ENCODE measurements around the gene SEZ6L.
A peak's percentile ranks its signal among the peaks of the same experiment; 100 is the strongest.

Gene SEZ6L

DNA sequence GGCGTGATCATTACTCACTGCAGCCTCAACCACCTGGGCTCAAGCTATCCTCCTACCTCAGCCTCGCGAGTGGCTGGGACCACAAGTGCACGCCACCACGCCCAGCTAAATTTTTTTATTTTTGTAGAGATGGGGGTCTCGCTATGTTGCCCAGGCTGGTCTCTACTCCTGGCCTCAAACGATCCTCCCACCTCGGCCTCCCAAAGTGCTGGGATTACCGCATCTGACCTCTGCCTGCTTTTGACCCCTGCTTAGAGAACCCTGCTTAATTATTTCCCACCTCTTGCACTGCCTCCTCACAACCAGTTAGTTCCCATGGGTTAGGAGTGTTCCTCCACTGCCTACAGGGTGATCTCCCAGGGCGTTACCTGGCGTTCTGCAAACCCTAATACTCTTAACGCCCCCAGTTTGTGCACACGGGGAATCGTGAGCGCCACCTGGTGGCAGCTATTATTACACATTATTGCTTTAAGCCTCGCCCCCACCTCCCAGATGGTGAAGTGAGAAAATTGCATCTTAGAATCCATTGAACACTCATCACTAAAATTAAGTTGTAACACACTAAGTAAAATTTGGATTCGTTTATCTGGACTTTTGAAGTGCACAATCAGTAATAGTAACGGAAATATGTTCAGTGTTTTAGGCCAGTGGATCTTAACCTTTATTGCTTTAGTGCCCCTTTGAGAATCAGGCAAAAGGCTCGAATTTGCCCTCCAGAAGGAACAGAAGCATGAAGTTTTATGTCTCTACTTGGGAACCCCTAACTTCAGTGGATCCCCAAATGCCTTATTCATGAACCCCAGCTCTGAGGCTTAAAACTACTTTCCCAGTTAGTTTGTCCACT, 198.4 kb downstream of the SEZ6L start:
- DNase-seq (ENCODE audit: insufficient read length, low spot score) (peak; percentile 42), FAIRE-seq (peak; percentile 59)
- TF ChIP-seq POLR2AphosphoS5 (IDR thresholded peaks at IDR 0.05; ENCODE audit: low read depth, low read length) (no peak), POU2F2 (IDR thresholded peaks at IDR 0.05; ENCODE audit: low read depth, low read length) (peak; percentile 25; the same call in 1 of the 2 replicates), PAX5 (IDR thresholded peaks at IDR 0.05; ENCODE audit: insufficient read depth, low read length, severe bottlenecking) (no peak)

- FAIRE-seq (no peak), DNase-seq (ENCODE audit: insufficient read length, low spot score) (no peak)
- TF ChIP-seq SPI1 (IDR thresholded peaks at IDR 0.05; ENCODE audit: low read depth, low read length) (no peak), POLR2AphosphoS5 (IDR thresholded peaks at IDR 0.05; ENCODE audit: low read depth, low read length) (no peak), POLR2A (IDR thresholded peaks at IDR 0.05; ENCODE audit: low read depth, low read length) (no peak), POU2F2 (IDR thresholded peaks at IDR 0.05; ENCODE audit: low read depth, low read length) (no peak), TAF1 (IDR thresholded peaks at IDR 0.05; ENCODE audit: low read depth, low read length) (no peak), PAX5 (IDR thresholded peaks at IDR 0.05; ENCODE audit: insufficient read depth, low read length, severe bottlenecking) (no peak)
Observed at GRCh38 chr22:26372890-26373289, 203.6 kb downstream of the SEZ6L start.

- no peak for FAIRE-seq
- TF ChIP-seq POLR2AphosphoS5 (IDR thresholded peaks at IDR 0.05; ENCODE audit: low read depth, low read length) (no peak), PAX5 (IDR thresholded peaks at IDR 0.05; ENCODE audit: insufficient read depth, low read length, severe bottlenecking) (no peak), SPI1 (IDR thresholded peaks at IDR 0.05; ENCODE audit: low read depth, low read length) (no peak), TAF1 (IDR thresholded peaks at IDR 0.05; ENCODE audit: low read depth, low read length) (no peak), POLR2A (IDR thresholded peaks at IDR 0.05; ENCODE audit: low read depth, low read length) (no peak), POU2F2 (IDR thresholded peaks at IDR 0.05; ENCODE audit: low read depth, low read length) (no peak)
- no peak for DNase-seq (ENCODE audit: insufficient read length, low spot score)
Observed at GRCh38 chr22:26374391-26375026, 205.2 kb downstream of the SEZ6L start.

DNA sequence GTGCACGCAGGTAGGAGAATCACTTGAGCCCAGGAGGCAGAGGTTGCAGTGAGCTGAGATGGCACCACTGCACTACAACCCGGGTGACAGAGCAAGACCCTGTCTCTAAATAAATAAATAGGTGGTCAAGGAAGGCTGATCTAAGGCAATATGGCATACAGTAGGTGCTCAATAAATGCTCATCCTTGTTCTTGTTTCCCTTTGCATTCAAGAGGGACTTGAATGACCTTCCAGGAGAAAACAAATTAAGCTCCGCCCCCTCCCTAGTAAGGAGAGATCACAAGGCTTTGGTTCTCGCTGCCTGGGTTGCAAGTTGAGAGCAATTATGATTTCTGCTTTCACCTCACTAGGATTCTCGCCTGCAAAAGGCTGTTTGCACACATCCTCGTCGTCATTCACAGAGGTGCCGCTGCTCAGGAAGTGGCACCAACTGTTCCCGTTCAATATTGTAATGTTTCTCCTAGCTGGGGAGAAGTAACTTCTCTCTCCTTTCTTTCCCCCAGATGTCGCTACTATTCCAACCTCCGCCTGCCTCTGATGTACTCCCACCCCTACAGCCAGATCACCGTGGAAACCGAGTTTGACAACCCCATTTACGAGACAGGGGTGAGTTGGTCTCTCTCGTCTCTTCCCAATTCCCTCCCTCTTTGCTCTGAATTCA, 208.0 kb downstream of the SEZ6L start:
- DNase-seq (ENCODE audit: insufficient read length, low spot score) (no peak), FAIRE-seq (no peak)
- TF ChIP-seq POLR2A (IDR thresholded peaks at IDR 0.05; ENCODE audit: low read depth, low read length) = no peak
- no peak for TF ChIP-seq PAX5 (IDR thresholded peaks at IDR 0.05; ENCODE audit: insufficient read depth, low read length, severe bottlenecking)
- TF ChIP-seq TAF1 (IDR thresholded peaks at IDR 0.05; ENCODE audit: low read depth, low read length) = no peak
- no peak for TF ChIP-seq POU2F2 (IDR thresholded peaks at IDR 0.05; ENCODE audit: low read depth, low read length)
- no peak for TF ChIP-seq POLR2AphosphoS5 (IDR thresholded peaks at IDR 0.05; ENCODE audit: low read depth, low read length)
- no peak for TF ChIP-seq SPI1 (IDR thresholded peaks at IDR 0.05; ENCODE audit: low read depth, low read length)

GRCh38 chr22:26380072-26380830, 211.0 kb downstream of the SEZ6L start:
- no peak for FAIRE-seq

GRCh38 chr22:26382782-26383181, 213.5 kb downstream of the SEZ6L start:
- no peak for FAIRE-seq
- DNase-seq (ENCODE audit: insufficient read length, low spot score) = no peak
- no peak for TF ChIP-seq POU2F2 (IDR thresholded peaks at IDR 0.05; ENCODE audit: low read depth, low read length)
- no peak for TF ChIP-seq POLR2AphosphoS5 (IDR thresholded peaks at IDR 0.05; ENCODE audit: low read depth, low read length)
- TF ChIP-seq PAX5 (IDR thresholded peaks at IDR 0.05; ENCODE audit: insufficient read depth, low read length, severe bottlenecking) = no peak
- no peak for TF ChIP-seq TAF1 (IDR thresholded peaks at IDR 0.05; ENCODE audit: low read depth, low read length)
- TF ChIP-seq SPI1 (IDR thresholded peaks at IDR 0.05; ENCODE audit: low read depth, low read length) = no peak
- no peak for TF ChIP-seq POLR2A (IDR thresholded peaks at IDR 0.05; ENCODE audit: low read depth, low read length)

More at GRCh38 chr22:26380072-26380830, 211.0 kb downstream of the SEZ6L start:
- DNase-seq (ENCODE audit: insufficient read length, low spot score) = no peak
- no peak for TF ChIP-seq POU2F2 (IDR thresholded peaks at IDR 0.05; ENCODE audit: low read depth, low read length)
- no peak for TF ChIP-seq POLR2A (IDR thresholded peaks at IDR 0.05; ENCODE audit: low read depth, low read length)
- no peak for TF ChIP-seq POLR2AphosphoS5 (IDR thresholded peaks at IDR 0.05; ENCODE audit: low read depth, low read length)
- no peak for TF ChIP-seq TAF1 (IDR thresholded peaks at IDR 0.05; ENCODE audit: low read depth, low read length)
- no peak for TF ChIP-seq SPI1 (IDR thresholded peaks at IDR 0.05; ENCODE audit: low read depth, low read length)
- TF ChIP-seq PAX5 (IDR thresholded peaks at IDR 0.05; ENCODE audit: insufficient read depth, low read length, severe bottlenecking) = no peak

DNA sequence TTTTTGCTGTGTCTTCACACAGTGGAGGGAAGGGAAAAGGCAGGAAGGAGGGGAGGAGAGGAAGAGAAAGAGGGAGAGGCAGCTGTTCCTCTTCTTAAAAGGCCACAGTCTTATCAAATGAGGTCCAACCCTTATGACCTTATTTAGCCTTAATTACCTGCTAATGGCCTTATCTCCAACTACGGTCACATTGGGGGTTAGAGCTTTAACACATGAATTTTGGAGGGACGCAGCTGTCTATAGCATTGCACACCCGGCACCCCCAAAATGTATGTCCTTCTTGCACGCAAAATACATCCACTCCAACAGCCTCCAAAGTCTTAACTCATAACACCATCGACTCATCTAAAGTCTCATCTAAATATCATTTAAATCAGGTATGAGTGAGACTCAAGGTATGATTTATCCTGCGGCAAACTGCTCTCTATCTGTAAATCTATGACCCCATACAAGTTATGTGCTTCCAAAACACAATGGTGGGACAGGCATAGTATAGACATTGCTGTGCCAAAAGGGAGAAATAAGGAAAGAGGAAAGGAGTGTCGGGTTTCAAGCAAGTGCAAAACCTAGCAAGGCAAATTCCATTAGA, 214.8 kb downstream of the SEZ6L start:
- TF ChIP-seq POLR2A (IDR thresholded peaks at IDR 0.05; ENCODE audit: low read depth, low read length) = no peak
- TF ChIP-seq PAX5 (IDR thresholded peaks at IDR 0.05; ENCODE audit: insufficient read depth, low read length, severe bottlenecking) = no peak
- TF ChIP-seq SPI1 (IDR thresholded peaks at IDR 0.05; ENCODE audit: low read depth, low read length) = no peak
- TF ChIP-seq POLR2AphosphoS5 (IDR thresholded peaks at IDR 0.05; ENCODE audit: low read depth, low read length) = no peak
- TF ChIP-seq POU2F2 (IDR thresholded peaks at IDR 0.05; ENCODE audit: low read depth, low read length) = no peak
- TF ChIP-seq TAF1 (IDR thresholded peaks at IDR 0.05; ENCODE audit: low read depth, low read length) = no peak
- FAIRE-seq = no peak
- DNase-seq (ENCODE audit: insufficient read length, low spot score) = no peak

DNA sequence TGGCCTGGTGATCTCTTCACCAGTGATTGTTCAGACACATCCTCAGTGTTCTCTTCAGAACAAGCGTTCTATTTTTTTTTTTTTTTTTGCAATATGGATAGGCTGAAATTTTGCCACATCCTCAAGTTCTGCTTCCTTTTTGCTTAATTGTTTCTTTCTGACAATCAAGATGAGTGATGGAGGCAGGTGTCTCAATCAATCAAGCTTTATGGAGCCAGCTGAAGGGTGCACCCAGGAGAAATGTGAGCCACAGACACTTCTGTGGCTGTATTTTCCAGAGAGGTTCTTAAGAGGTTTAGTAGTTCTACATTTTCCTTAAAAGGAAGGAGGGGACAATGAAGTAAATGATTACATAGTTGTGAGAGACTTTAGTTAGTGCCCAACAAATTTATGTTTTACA, 215.9 kb downstream of the SEZ6L start:
- FAIRE-seq (no peak), DNase-seq (ENCODE audit: insufficient read length, low spot score) (no peak)
- TF ChIP-seq POLR2AphosphoS5 (IDR thresholded peaks at IDR 0.05; ENCODE audit: low read depth, low read length) = no peak
- no peak for TF ChIP-seq POU2F2 (IDR thresholded peaks at IDR 0.05; ENCODE audit: low read depth, low read length)
- TF ChIP-seq SPI1 (IDR thresholded peaks at IDR 0.05; ENCODE audit: low read depth, low read length) = no peak
- TF ChIP-seq POLR2A (IDR thresholded peaks at IDR 0.05; ENCODE audit: low read depth, low read length) = no peak
- TF ChIP-seq PAX5 (IDR thresholded peaks at IDR 0.05; ENCODE audit: insufficient read depth, low read length, severe bottlenecking) = no peak
- TF ChIP-seq TAF1 (IDR thresholded peaks at IDR 0.05; ENCODE audit: low read depth, low read length) = no peak
